K562 (cell line): Measurements from ENCODE around the gene MOK. TPM values are rescaled to one million over a fixed set of nuclear protein-coding genes. Genes with fewer than 3 reads are reported as not detected.

Experiments
- ATAC-seq: fragments of 200-7000 bp; cut with Tn5 transposase; 3 replicates; pipeline ENCODE4 v1.9.1; 2020; ENCODE audit warnings: moderate library complexity
- BruUV-seq: library from RNA; stranded (reverse); fragments of 400-500 nt; replicated peaks from 2 replicates; lab custom pipeline; 2021; lab: Mats Ljungman, UMichigan
- CTCF ChIA-PET: fragments of 300-600 bp; formaldehyde crosslinking; extraction: SDS; loops from one replicate; lab custom pipeline; 2021; ENCODE audit warnings: low intra/inter-chr PET ratio; lab: Yijun Ruan, JAX
- POLR2A ChIA-PET: fragments of 300-600, 350-650 bp; sonication (Branson Sonifier 250); formaldehyde crosslinking; extraction: SDS; loops from one replicate; lab custom pipeline; 2021; ENCODE audit warnings: antibody characterized with exemption, inconsistent platforms; lab: Yijun Ruan, JAX
- DNase-seq, 4 experiments: peaks; one replicate each; pipeline versions ENCODE4 v3.0.0 to v3.0.0-alpha.2; 2011 to 2018; ENCODE audit warnings: low spot score in 3 of 4, mixed read lengths in 3 of 4; ENCODE audit errors: extremely low read depth in 1 of 4
- FAIRE-seq: peaks from 2 replicates; lab custom pipeline; 2011; peaks lifted over from hg19 to GRCh38; lab: Jason Lieb, UNC
- H2AFZ ChIP-seq: 2 replicates; pipeline ENCODE4 v1.6.0; 2011; ENCODE audit warnings: low read depth, low read length, control low read depth, inconsistent platforms
- H3K27ac ChIP-seq: fragments of 200-600 bp; 3 replicates; pipeline ENCODE4 v1.8.0; 2011; ENCODE audit warnings: low read depth, mild to moderate bottlenecking, control low read depth, inconsistent platforms, low read length, moderate library complexity, mixed read lengths; ENCODE audit errors: extremely low read depth
- H3K27me3 ChIP-seq, 2 experiments: fragments of 300-600 bp in 1 of 2; 2 replicates in 1 of 2; 3 replicates in 1 of 2; pipeline versions ENCODE4 v1.6.0 to v1.8.0; 2011; ENCODE audit warnings: inconsistent platforms in 2 of 2, low read length in 2 of 2, mild to moderate bottlenecking in 1 of 2, mixed read lengths in 1 of 2, moderate library complexity in 1 of 2; ENCODE audit not compliant: control insufficient read depth in 2 of 2, insufficient read depth in 2 of 2
- H3K36me3 ChIP-seq: fragments of 300-600 bp; 3 replicates; pipeline ENCODE4 v1.8.0; 2011; ENCODE audit warnings: mild to moderate bottlenecking, low read length, inconsistent platforms; ENCODE audit not compliant: control insufficient read depth, insufficient read depth
- H3K4me1 ChIP-seq, 2 experiments: fragments of 200-600 bp in 1 of 2; replicated peaks in 1 of 2; 2 replicates in 1 of 2; 3 replicates in 1 of 2; pipeline versions ENCODE4 v1.5.1 to v1.8.0; 2011; ENCODE audit warnings: inconsistent platforms in 2 of 2, low read length in 2 of 2, mild to moderate bottlenecking in 1 of 2, mixed read lengths in 1 of 2, moderate library complexity in 1 of 2; ENCODE audit not compliant: control insufficient read depth in 2 of 2, insufficient read depth in 2 of 2
- H3K4me2 ChIP-seq: 2 replicates; pipeline ENCODE4 v1.6.1; 2011; ENCODE audit warnings: low read length, control low read depth, inconsistent platforms, mixed read lengths; ENCODE audit not compliant: insufficient read depth
- H3K4me3 ChIP-seq: fragments of 200-600 bp; sonication (generic), shearing (Covaris generic); 2 replicates; pipeline ENCODE4 v1.5.1; 2016; ENCODE audit warnings: control low read depth, inconsistent platforms
- H3K79me2 ChIP-seq: fragments of 200-600 bp; 3 replicates; pipeline ENCODE4 v1.8.0; 2011; ENCODE audit warnings: low read length, inconsistent platforms; ENCODE audit not compliant: control insufficient read depth, insufficient read depth
- H3K9ac ChIP-seq, 2 experiments: 2 replicates each; pipeline versions ENCODE4 v1.6.0 to v1.6.1; 2011; ENCODE audit warnings: low read depth in 2 of 2, low read length in 2 of 2, control low read depth in 1 of 2, inconsistent platforms in 1 of 2, mild to moderate bottlenecking in 1 of 2, mixed read lengths in 1 of 2; ENCODE audit not compliant: insufficient read depth in 1 of 2
- H3K9me1 ChIP-seq: one replicate; pipeline ENCODE4 v1.6.0; 2011; ENCODE audit warnings: inconsistent platforms, mild to moderate bottlenecking, low read length, moderate library complexity; ENCODE audit not compliant: control insufficient read depth, insufficient read depth
- H3K9me3 ChIP-seq: replicated peaks from 2 replicates; pipeline ENCODE4 v1.5.1; 2011; ENCODE audit warnings: low read depth, low read length, inconsistent platforms; ENCODE audit not compliant: control insufficient read depth, insufficient read depth
- H4K20me1 ChIP-seq: replicated peaks from 2 replicates; pipeline ENCODE4 v1.6.1; 2011; ENCODE audit warnings: low read length, inconsistent platforms, mixed read lengths; ENCODE audit not compliant: control insufficient read depth, insufficient read depth
- AFF4 ChIP-seq: sonication (generic); formaldehyde crosslinking; IDR thresholded peaks from 2 replicates; pipeline ENCODE4 v1.8.0; 2023; ENCODE audit warnings: mild to moderate bottlenecking, missing genetic modification reagents
- GTF2F1 ChIP-seq: IDR thresholded peaks from 2 replicates; pipeline ENCODE4 v1.6.1; 2011; ENCODE audit warnings: low read depth, low read length, improper control_type of control experiment
- POLR2A ChIP-seq: fragments of 450-650 bp; conservative IDR thresholded peaks from 2 replicates; pipeline ENCODE4 v1.6.1; 2016
- ZBTB33 ChIP-seq: sonication (generic); formaldehyde crosslinking; IDR thresholded peaks from 2 replicates; pipeline ENCODE4 v1.8.1; 2023; ENCODE audit warnings: mild to moderate bottlenecking, missing genetic modification reagents
- ZFX ChIP-seq: sonication (generic); formaldehyde crosslinking; IDR thresholded peaks from 2 replicates; pipeline ENCODE4 v1.8.0; 2022; ENCODE audit warnings: mild to moderate bottlenecking, missing genetic modification reagents, moderate library complexity
- ZNF224 ChIP-seq: sonication (generic); formaldehyde crosslinking; IDR thresholded peaks from 2 replicates; pipeline ENCODE4 v1.8.0; 2022; ENCODE audit warnings: mild to moderate bottlenecking, missing genetic modification reagents
- WGBS: fragments of 100-300 bp; shearing (Covaris generic); methylation state at CpG from one replicate; pipeline ENCODE4 v1.1.6; 2016; ENCODE audit warnings: low coverage, mixed read lengths; ENCODE audit not compliant: insufficient coverage; ENCODE audit errors: missing lambda C conversion rate; 5-methylcytosine and 5-hydroxymethylcytosine counted together
- in situ Hi-C: fragments of 300-500 bp; cut with MboI; formaldehyde crosslinking; loops from 4 replicates; pipeline ENCODE4 v1.15.0; 2018; ENCODE audit warnings: inconsistent platforms, mixed read lengths
- intact Hi-C: fragments of 100-400 bp; cut with micrococcal nuclease; formaldehyde crosslinking; loops from 2 replicates; pipeline ENCODE4 v1.14.2; 2022
- polyA plus RNA-seq, 8 experiments: library from polyadenylated mRNA; depleted of rRNA in 4 of 8; stranded (reverse) in 5 of 8; unstranded in 3 of 8; fragments of >200 nt; fragmentation: Nextera tagmentation in 2 of 8; fragmentation: Illumina TruSeq in 1 of 8; extraction: Ambion mirVana in 2 of 8; extraction: Trizol in 1 of 8; gene quantifications; 2 replicates each; pipeline versions ENCODE4 v1.2.1 to v1.2.3, GENCODE V29; 2011 to 2014; ENCODE audit warnings: inconsistent platforms in 1 of 8, missing spikeins in 1 of 8
- total RNA-seq, 7 experiments: library from RNA; depleted of rRNA in 6 of 7; stranded (reverse); fragments of >200 nt in 6 of 7; fragmentation: Illumina TruSeq in 2 of 7; extraction: Trizol in 2 of 7; gene quantifications; 2 replicates each; pipeline versions ENCODE4 v1.2.1 to v1.2.3, GENCODE V29; 2011 to 2021; ENCODE audit warnings: low replicate concordance in 1 of 7
- TF ChIP-seq, protein P1 (sequence below): fragments of 450-650 bp; IDR thresholded peaks from 2 replicates; pipeline ENCODE4 v1.6.1; 2017; ENCODE audit warnings: antibody characterized with exemption

MOK gene
- total and polyA plus RNA-seq, 9 of the 15 experiments (the other 6 are each of a cell fraction or from before 2014, with no cell fraction given), result 1.3 to 8.4 (median 5.3) TPM

DNA sequence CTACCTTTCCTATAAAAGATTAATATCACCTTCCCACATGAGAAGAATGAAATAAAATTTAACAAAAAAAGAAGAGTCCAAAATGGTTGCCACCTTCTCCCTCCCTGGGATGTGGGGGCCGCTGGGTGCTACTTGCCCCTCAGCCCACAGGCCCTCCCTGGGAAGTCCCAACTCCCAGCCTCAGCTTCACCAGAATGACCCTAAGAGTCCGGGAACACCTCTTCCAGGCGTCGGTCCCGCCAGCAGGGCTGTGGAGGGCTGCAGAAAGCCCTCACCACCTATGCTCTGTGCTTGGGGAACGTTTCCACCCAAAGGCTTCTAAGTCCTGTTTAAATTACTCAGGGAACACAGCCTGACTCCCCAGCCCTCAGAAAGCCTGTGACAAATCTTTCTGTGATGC is 71.9 kb downstream of the MOK start:
- intact Hi-C loops, result loop anchor here (10.0 kb wide), 1 partner anchor 202 kb away; no protein-coding TSS in a partner anchor
- peaks cover 4 to 12% of the 10 kb centered on the region in 2 experiments; a peak in 3 of 5 replicates for H3K4me1 ChIP-seq
- no peak for DNase-seq
- FAIRE-seq, result no peak
- H3K4me2 ChIP-seq, result no peak overlapping the region
- H3K27me3 ChIP-seq, result no peaks in the 10 kb centered on the region
- H3K9ac ChIP-seq, result no peak overlapping the region
- no peaks in the 10 kb centered on the region for H3K79me2 ChIP-seq
- ChIA-PET CTCF (no interaction called here), POLR2A (no interaction called here)
- no peaks in the 10 kb centered on the region for H3K9me3 ChIP-seq
- no peaks in the 10 kb centered on the region for H4K20me1 ChIP-seq
- in situ Hi-C loops, result no loop called here
- no peaks in the 10 kb centered on the region for H3K36me3 ChIP-seq
- BruUV-seq, result no TSS peak
- H3K9me1 ChIP-seq, result no peaks in the 10 kb centered on the region
- H3K4me3 ChIP-seq, result no peak overlapping the region
- ATAC-seq, result no peak
- no peak overlapping the region for H2AFZ ChIP-seq
- H3K27ac ChIP-seq, result no peak overlapping the region
- no peak for TF ChIP-seq AFF4
- TF ChIP-seq ZNF224 (CRISPR knock-in tag), result no peak
- TF ChIP-seq GTF2F1, result no peak
- TF ChIP-seq, protein P1, sequence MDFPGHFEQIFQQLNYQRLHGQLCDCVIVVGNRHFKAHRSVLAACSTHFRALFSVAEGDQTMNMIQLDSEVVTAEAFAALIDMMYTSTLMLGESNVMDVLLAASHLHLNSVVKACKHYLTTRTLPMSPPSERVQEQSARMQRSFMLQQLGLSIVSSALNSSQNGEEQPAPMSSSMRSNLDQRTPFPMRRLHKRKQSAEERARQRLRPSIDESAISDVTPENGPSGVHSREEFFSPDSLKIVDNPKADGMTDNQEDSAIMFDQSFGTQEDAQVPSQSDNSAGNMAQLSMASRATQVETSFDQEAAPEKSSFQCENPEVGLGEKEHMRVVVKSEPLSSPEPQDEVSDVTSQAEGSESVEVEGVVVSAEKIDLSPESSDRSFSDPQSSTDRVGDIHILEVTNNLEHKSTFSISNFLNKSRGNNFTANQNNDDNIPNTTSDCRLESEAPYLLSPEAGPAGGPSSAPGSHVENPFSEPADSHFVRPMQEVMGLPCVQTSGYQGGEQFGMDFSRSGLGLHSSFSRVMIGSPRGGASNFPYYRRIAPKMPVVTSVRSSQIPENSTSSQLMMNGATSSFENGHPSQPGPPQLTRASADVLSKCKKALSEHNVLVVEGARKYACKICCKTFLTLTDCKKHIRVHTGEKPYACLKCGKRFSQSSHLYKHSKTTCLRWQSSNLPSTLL, result no peak
- no peak for TF ChIP-seq ZBTB33
- TF ChIP-seq POLR2A, result no peak
- no peak for TF ChIP-seq ZFX (CRISPR knock-in tag)
- WGBS, result 40% methylated on average over 5 of the region's 6 CpGs
